Measurements from ENCODE around the gene ZBTB7C.

GRCh38 chr18:48075707-48076093 is 333.5 kb downstream of the ZBTB7C start:
- TF ChIP-seq POLR2A (IDR thresholded peaks at IDR 0.05), result no peak
- TF ChIP-seq, protein P1, sequence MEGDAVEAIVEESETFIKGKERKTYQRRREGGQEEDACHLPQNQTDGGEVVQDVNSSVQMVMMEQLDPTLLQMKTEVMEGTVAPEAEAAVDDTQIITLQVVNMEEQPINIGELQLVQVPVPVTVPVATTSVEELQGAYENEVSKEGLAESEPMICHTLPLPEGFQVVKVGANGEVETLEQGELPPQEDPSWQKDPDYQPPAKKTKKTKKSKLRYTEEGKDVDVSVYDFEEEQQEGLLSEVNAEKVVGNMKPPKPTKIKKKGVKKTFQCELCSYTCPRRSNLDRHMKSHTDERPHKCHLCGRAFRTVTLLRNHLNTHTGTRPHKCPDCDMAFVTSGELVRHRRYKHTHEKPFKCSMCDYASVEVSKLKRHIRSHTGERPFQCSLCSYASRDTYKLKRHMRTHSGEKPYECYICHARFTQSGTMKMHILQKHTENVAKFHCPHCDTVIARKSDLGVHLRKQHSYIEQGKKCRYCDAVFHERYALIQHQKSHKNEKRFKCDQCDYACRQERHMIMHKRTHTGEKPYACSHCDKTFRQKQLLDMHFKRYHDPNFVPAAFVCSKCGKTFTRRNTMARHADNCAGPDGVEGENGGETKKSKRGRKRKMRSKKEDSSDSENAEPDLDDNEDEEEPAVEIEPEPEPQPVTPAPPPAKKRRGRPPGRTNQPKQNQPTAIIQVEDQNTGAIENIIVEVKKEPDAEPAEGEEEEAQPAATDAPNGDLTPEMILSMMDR (IDR thresholded peaks at IDR 0.05), result no peak
- TF ChIP-seq POLR2AphosphoS5 (IDR thresholded peaks at IDR 0.05), result no peak
